GM18951 (cell line): ENCODE data around the gene HEXIM1.
A peak's percentile ranks its signal among the peaks of the same experiment; 100 is the strongest.

Experiments
- POLR2A ChIP-seq: IDR thresholded peaks from 4 replicates; pipeline ENCODE4 v1.6.1; 2011; ENCODE audit warnings: mild to moderate bottlenecking; ENCODE audit not compliant: insufficient read length, insufficient read depth; ENCODE audit errors: extremely low read depth
- in situ Hi-C: fragments of 300-500 bp; cut with MboI; formaldehyde crosslinking; loops from one replicate; pipeline ENCODE4 v1.12.0; 2022; ENCODE audit warnings: low sequenced_read_pairs, mixed read lengths, inconsistent platforms; ENCODE audit not compliant: unreplicated experiment

HEXIM1 gene, protein sequence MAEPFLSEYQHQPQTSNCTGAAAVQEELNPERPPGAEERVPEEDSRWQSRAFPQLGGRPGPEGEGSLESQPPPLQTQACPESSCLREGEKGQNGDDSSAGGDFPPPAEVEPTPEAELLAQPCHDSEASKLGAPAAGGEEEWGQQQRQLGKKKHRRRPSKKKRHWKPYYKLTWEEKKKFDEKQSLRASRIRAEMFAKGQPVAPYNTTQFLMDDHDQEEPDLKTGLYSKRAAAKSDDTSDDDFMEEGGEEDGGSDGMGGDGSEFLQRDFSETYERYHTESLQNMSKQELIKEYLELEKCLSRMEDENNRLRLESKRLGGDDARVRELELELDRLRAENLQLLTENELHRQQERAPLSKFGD

DNA sequence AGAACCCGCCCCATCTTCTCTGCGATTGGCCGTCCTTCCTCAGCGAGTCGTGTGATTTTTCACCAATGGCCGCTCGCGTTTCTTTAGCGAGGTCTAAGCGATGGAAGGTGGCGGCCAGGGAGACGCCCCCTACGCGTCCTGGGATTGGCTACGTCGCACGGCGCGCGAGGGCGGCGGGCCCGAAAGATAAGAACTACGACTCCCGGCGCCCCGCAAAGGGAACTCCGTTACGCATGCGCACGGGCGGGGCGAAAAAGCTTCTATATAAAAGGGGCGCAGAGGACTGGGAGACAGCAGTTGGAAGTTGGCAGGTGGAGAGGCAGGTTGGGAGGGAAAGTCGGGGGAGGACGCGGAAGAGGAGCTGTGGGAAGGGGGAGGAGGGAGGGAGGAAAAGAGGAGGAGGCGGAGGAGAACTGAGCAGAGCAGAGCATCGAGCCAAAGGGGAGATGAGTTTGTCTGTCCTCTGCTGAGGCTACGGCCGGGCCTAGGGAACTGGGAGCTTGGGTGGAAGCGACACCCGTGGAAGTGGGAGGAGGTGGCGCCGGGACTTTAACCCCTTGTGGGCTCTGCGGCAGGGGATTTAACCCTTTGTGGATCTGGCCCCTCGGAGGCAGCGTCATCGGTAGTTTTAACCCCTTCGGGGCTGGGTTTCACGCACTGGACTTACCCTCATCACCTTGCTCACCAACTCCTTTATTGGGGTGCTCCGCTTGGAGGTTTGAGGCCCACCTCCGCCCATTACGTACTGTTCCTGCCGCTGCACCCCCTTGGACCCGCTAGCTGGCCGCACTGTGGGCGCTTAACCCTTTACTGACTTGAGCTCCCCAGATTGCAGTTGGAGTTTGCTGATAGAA, at the start of gene HEXIM1:
Gene HEXIM1 (plus strand): TSS at position 293 of the 854 bp plus-strand sequence. CDS start 716 bp downstream, outside the sequence.
- in situ Hi-C loops = no loop called here

DNA sequence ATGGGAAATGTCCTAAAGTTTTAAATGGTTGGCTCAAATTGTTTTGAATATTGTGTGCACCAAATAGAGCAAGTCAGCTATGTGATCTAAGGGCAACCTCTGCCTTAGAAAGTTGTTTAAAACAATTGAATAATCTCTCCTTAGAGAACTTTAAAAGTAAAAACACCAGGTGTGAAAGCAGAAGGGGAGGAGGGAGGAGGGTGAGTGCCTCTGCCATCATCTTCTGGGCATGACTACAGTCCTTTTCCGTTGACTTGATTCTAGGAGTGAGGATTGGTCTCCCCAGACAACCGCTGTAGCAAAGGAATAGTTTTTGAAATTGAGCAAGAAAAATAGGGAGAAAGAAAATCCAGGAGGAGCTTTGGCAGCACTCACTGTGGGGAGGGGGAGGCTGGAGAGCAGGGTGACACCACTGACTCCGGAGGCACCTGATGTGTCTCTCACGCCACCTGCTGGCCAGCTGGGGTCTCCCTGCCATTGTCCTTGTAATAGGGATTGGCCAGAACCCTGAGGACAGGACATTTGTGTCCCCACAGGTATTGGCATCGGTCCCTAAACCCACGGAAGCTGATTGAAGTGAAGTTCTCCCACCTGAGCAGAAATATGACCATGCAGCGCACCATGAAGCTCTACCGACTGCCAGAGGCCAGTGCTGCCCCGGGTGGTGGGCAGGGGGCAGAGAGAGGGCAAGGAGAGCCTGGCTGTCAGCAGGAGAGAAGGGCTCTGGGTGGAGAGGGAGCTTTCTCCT, 49.2 kb upstream of the HEXIM1 start:
- in situ Hi-C loops = loop anchor here (10.0 kb wide), 1 partner anchor 174 kb away; no protein-coding TSS in a partner anchor
- TF ChIP-seq POLR2A = no peak

More for the DNA sequence above, at the start of gene HEXIM1:
- TF ChIP-seq POLR2A = peak; percentile 100

DNA sequence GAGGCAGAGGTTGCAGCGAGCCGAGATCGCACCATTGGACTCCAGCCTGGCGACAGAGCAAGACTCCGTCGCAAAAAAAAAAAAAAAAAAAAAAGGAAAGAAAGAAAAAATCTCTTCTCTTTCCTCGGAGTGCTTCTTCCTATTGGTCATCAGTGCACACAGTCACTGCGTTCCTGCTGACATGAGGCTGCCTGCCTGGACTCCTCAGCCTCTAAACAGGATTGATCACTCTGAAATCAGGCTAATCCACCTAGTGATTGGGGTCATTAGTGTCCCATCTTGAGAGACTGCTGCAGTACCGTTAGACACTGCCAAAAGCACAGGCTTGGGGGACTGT, 46.8 kb upstream of the HEXIM1 start:
- in situ Hi-C loops = no loop called here
- TF ChIP-seq POLR2A = no peak

DNA sequence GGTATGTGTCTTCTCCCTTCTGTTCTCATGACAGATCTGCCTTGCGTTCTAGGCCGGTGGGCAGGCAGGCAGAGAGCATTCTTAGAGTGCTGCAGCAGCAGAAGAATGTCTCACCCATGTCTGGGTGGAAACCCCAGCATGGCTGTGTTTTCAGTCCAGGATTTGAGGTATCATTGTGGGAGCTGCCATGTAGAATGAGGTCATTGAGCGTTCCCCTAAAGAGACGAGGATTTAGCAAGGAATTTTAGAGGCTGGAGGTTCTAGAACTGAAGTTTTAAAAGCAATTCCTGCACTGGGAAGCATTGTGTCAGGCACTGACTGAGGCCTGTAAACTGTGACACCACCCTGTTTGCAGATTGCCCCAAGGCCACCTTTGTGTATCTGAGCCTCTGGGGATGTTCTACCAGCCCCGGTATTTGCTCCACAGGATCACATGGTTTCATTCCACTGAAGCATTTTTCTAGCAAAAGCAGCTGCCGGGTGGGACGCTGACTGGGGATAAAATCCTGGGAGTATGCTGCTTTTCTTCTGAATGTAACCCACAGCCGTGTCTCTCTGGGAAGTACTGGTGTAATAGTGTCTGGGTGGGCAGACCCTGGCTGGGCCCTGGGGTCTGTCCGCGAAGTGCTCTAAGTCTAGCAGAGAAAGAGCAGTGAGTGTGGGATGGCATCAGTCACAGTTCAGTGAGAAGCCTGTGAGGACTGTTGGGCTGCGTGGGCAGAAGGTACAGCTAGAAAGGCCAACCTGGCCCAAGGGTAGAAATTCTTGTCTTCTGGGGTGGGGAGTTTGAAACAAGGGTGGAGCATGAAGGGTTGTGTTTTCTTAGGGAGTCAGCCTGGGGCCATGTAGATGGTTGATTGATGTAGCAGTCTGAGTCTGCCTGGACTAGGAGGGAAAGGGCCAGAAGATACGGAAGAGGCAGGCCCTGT, 46.1 kb upstream of the HEXIM1 start:
- no peak for TF ChIP-seq POLR2A
- in situ Hi-C loops = no loop called here

DNA sequence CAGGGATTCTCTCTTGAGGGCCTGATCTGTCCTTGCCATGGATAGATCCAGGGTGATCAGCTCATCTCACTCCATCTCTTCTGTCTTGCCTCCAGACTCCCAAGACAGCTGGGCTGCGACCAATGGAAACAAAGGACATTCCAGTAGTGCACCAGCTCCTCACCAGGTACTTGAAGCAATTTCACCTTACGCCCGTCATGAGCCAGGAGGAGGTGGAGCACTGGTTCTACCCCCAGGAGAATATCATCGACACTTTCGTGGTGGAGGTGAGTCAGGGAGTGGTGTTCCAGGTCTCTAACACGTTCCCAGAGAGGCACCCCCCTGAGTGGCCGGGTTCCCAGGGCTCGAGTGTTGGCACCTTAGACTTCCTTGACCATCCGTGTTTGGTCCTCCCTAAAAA, 45.4 kb upstream of the HEXIM1 start:
- no peak for TF ChIP-seq POLR2A
- in situ Hi-C loops = no loop called here

DNA sequence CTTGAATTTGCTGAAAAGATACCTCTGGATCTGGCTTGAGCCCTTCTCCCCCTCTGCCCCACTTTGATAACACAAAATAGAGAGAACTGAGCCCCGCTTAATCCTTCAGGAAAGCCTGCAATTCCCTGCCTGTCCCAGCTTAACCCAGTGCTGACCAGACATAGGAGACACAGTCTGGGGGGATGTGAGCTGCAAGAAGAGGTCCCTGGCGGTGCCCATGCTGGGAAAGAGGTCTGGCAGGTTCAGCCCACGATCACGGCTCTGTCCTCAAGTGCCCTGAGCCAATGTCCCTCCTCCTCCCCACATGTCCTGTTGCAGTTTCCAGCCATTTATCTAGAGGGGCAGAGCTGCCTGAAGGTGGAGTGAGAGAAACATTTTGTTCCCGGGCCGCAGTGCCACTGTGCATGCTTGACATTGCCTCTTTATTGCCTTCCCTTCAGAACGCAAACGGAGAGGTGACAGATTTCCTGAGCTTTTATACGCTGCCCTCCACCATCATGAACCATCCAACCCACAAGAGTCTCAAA, 44.9 kb upstream of the HEXIM1 start:
- TF ChIP-seq POLR2A = no peak
- in situ Hi-C loops = no loop called here

DNA sequence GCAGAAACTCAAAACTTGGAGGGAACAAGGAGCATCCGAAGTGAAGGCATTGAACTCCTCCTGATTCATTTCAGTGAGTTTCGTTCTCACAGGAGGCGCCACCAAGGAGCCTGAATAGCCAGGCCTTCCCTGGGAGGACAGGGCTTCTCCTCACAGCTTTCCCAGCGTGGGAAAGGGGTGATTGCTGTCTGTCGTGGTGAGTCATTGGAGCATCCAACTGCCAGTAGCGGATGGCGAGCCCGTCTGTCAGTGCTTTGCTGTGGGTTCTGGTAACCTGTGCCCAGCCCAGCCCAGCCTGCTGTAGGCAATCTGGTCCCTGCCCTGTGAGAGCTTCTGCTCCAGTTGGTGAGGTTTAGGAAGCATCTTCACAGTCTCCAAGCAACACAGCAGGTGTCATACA, 44.2 kb upstream of the HEXIM1 start:
- no peak for TF ChIP-seq POLR2A
- in situ Hi-C loops = no loop called here

DNA sequence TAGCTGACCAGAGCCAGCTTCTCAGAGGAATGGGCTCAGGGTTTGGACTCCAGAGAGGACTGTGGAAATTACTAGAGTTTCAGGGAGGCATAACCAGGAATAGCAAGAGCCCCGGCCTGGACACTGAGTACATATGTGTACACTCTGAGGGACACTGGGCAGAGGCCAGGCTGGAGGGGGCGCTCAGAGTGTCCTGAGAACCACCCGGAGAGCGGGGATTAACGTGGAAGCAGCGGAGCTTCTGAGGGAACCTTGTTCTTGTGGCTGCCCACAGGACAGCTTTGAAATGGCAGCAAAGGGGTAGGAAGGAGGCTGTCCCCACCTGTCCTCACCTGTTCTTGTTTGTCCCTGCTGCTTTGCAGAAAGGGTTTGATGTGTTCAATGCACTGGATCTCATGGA, 43.8 kb upstream of the HEXIM1 start:
- in situ Hi-C loops = no loop called here
- TF ChIP-seq POLR2A = no peak

DNA sequence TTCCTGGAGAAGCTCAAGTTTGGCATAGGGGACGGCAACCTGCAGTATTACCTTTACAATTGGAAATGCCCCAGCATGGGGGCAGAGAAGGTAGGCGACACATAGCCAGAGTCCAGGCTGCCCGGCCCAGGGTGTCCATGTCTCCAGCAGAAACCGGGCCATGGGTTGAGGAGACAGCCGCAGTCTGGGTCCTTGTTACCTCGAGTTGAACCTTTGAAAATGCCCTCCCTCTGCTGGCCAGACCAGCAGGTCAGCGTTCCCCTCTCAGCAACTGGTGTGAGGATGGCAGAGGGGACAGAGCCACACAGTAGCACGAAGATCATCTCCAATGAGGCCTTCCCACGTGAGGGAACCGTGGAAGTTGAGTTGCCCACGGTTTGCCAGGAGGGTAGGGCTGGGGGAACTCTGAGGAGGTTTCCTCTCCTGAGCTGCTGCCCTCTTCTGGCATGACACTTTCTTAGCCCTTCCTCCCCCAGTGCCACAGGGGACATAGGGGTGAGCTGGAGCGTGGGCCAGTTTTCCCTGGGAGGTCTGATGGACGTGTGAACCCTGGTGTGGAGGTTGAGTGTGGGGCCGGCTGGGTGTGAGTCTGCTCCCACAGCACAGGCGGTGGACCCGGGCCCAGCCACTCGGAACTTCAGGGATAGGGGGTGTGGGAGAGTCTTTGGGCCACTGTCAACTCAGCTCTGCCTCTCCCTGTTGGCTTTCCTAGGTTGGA, 43.2 kb upstream of the HEXIM1 start:
- no peak for TF ChIP-seq POLR2A
- in situ Hi-C loops = no loop called here

DNA sequence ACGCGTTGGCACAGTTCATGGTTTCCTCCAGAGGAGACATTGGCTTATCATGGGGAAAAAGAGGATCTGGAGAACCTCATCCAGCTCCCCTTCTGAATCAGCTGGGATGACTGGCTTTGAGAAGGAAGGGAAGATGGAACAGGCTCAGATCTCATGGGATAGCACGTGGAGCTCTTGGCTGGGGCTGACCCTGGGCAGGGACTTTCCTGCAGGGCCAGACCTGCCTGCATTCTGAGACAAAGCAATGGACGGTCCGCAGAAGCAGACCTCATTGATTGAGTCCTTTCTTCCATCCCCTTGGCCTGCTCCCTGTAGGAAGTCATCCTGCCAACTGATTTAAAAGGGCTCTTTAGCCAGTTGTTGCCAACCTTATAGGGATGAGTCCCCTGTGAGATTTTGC, 42.2 kb upstream of the HEXIM1 start:
- TF ChIP-seq POLR2A = no peak
- in situ Hi-C loops = no loop called here

DNA sequence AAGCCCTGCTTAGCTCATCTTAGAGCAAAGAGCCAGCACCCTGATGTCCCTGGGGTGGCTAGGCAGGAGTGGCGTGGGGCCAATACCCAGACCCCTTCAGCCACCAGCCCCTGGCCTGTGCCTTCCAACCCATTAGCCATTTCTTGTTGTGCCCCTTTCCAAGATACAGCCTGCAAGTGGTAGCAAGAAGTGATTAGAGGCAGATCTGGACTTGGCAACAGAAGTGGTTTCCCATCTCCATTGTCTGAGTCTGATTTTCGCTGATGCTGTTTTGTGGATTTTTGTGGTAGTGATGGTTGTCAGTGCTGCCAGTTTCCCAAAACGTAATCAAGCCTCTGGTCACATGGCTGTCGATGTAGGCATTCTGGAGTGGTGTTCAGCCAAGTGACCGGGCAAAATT, 41.7 kb upstream of the HEXIM1 start:
- no peak for TF ChIP-seq POLR2A
- in situ Hi-C loops = no loop called here

DNA sequence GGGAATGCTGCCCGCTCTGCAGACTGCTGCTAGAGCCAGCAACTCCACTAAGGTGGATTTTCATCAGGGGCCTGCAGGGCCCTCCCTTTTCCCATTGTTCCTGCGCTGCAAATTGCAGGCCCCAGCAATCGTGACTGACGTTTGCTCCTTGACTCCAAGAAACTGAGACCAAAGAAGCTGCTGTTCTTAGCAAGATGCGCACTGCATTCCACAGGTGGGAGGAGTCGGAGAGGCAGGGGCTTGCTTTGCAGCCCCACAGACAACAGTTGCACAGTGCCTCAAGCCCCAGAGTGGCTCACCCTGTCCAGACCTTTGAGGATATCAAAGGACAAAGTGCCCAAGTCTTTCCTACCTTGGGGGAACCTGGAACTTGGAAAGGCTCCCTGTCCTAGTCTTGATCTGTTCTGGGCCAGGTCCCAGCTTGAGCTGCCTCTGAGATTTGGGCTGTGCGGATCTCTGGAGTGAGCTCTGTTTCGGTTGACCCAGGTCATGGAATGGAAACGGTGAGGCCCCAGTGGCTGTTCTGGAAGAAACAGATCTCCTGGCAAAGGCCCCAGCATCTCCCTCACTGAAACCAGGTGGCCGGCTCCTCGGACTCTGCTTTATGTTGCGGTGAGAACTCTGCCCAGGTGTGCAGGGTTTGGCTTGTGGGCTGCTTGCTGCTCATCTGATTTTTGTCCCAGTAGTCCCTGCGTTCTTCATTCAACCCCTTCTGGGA, 40.8 kb upstream of the HEXIM1 start:
- in situ Hi-C loops = no loop called here
- TF ChIP-seq POLR2A = no peak
